GM12891 (cell line): ENCODE results near the gene HSD17B13.

Source experiments
- POLR2A ChIP-seq: IDR thresholded peaks from 2 replicates; pipeline ENCODE4 v1.6.1; 2011; ENCODE audit warnings: low read depth, low read length, control low read depth
- POLR2AphosphoS5 ChIP-seq: IDR thresholded peaks from 2 replicates; pipeline ENCODE4 v1.6.1; 2011; ENCODE audit warnings: low read depth, low read length, control low read depth

DNA sequence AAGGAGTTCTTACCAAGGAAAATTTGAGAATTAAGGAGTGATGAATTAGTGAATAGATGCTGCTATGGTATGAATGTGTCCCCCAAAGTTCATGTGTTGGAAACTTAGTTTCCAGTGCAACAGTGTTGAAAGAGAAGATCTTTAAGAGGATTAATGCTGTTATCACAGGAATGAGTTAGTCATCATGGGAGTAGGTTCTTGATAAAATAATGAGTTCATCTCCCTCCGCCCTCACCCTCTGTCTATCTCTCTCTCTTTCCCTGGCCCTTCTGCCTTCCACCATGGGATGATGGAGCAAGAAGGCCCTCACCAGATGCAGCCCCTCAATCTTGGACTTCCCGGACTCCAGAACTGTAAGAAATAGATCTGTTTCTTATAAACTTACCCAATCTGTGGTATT, 64.0 kb downstream of the HSD17B13 start:
- TF ChIP-seq POLR2AphosphoS5, result no peak
- no peak for TF ChIP-seq POLR2A
